WTC11 (cell line): ENCODE data around the gene FAM53B. TPM values are rescaled to one million over a fixed set of nuclear protein-coding genes. Genes with fewer than 3 reads are reported as not detected.

Experiments
- ATAC-seq: fragments of 200-7000 bp; cut with Tn5 transposase; 2 replicates; pipeline ENCODE4 v1.10.0; 2021; ENCODE audit warnings: mild to moderate bottlenecking, moderate library complexity
- CTCF ChIA-PET: fragments of 300-600 bp; sonication (Branson Sonifier 250); formaldehyde crosslinking; loops from one replicate; lab custom pipeline; 2021; ENCODE audit warnings: antibody characterized with exemption; lab: Charles Lee
- POLR2A ChIA-PET: fragments of 350-600 bp; sonication (Branson Sonifier 250); formaldehyde crosslinking; loops from one replicate; lab custom pipeline; 2021; ENCODE audit warnings: antibody characterized with exemption; lab: Charles Lee
- DNase-seq: peaks from one replicate; pipeline ENCODE4 v3.0.0; 2021; ENCODE audit warnings: low spot score
- H3K27ac Mint-ChIP-seq: 2 replicates; pipeline ENCODE4 v1.8.0; 2021; ENCODE audit warnings: mixed read lengths
- H3K27me3 Mint-ChIP-seq: 2 replicates; pipeline ENCODE4 v1.8.0; 2021; ENCODE audit warnings: low read depth, mild to moderate bottlenecking, moderate library complexity, mixed read lengths
- H3K36me3 Mint-ChIP-seq: 2 replicates; pipeline ENCODE4 v1.8.0; 2021; ENCODE audit warnings: mixed read lengths
- H3K4me1 Mint-ChIP-seq: 2 replicates; pipeline ENCODE4 v1.8.0; 2022; ENCODE audit warnings: mixed read lengths
- H3K4me3 Mint-ChIP-seq: 2 replicates; pipeline ENCODE4 v1.8.0; 2021; ENCODE audit warnings: mild to moderate bottlenecking, moderate library complexity, mixed read lengths
- H3K9me3 Mint-ChIP-seq: 2 replicates; pipeline ENCODE4 v1.8.0; 2021; ENCODE audit warnings: mixed read lengths
- CBFB ChIP-seq: sonication (generic); formaldehyde crosslinking; IDR thresholded peaks from 2 replicates; pipeline ENCODE4 v1.8.1; 2022; ENCODE audit warnings: mild to moderate bottlenecking, low read depth, missing genetic modification reagents
- CREM ChIP-seq: sonication (generic); formaldehyde crosslinking; IDR thresholded peaks from 2 replicates; pipeline ENCODE4 v1.8.1; 2022; ENCODE audit warnings: mild to moderate bottlenecking, missing genetic modification reagents, moderate library complexity
- E2F4 ChIP-seq: sonication (generic); formaldehyde crosslinking; IDR thresholded peaks from 2 replicates; pipeline ENCODE4 v1.8.1; 2022; ENCODE audit warnings: low read depth, mild to moderate bottlenecking, moderate library complexity, missing genetic modification reagents, borderline replicate concordance
- EMX1 ChIP-seq: fragments of 250-450 bp; sonication (Bioruptor Pico); IDR thresholded peaks from 2 replicates; pipeline ENCODE4 v1.8.0; 2021; ENCODE audit warnings: mild to moderate bottlenecking
- ETV6 ChIP-seq: sonication (generic); formaldehyde crosslinking; IDR thresholded peaks from 2 replicates; pipeline ENCODE4 v1.8.1; 2022; ENCODE audit warnings: mild to moderate bottlenecking, missing genetic modification reagents
- FOXK1 ChIP-seq: sonication (generic); formaldehyde crosslinking; IDR thresholded peaks from 2 replicates; pipeline ENCODE4 v1.8.0; 2022; ENCODE audit warnings: mild to moderate bottlenecking, moderate library complexity, missing genetic modification reagents
- FOXP4 ChIP-seq: sonication (generic); formaldehyde crosslinking; IDR thresholded peaks from 2 replicates; pipeline ENCODE4 v1.8.0; 2022; ENCODE audit warnings: mild to moderate bottlenecking, missing genetic modification reagents
- KAT7 ChIP-seq: sonication (generic); formaldehyde crosslinking; IDR thresholded peaks from 2 replicates; pipeline ENCODE4 v1.8.1; 2023; ENCODE audit warnings: missing genetic modification reagents, mild to moderate bottlenecking, borderline replicate concordance
- NFE2L1 ChIP-seq: sonication (generic); formaldehyde crosslinking; IDR thresholded peaks from 2 replicates; pipeline ENCODE4 v1.8.1; 2023; ENCODE audit warnings: missing genetic modification reagents
- SMAD4 ChIP-seq: sonication (generic); formaldehyde crosslinking; IDR thresholded peaks from 2 replicates; pipeline ENCODE4 v1.8.0; 2022; ENCODE audit warnings: mild to moderate bottlenecking, missing genetic modification reagents
- ZNF138 ChIP-seq: sonication (generic); formaldehyde crosslinking; conservative IDR thresholded peaks from 2 replicates; pipeline ENCODE4 v1.8.1; 2022; ENCODE audit warnings: mild to moderate bottlenecking, moderate library complexity, missing genetic modification reagents
- ZNF219 ChIP-seq: sonication (generic); formaldehyde crosslinking; IDR thresholded peaks from 2 replicates; pipeline ENCODE4 v1.8.0; 2023; ENCODE audit warnings: missing genetic modification reagents, mild to moderate bottlenecking, borderline replicate concordance
- ZNF263 ChIP-seq: sonication (generic); formaldehyde crosslinking; IDR thresholded peaks from 2 replicates; pipeline ENCODE4 v1.8.1; 2022; ENCODE audit warnings: low read depth, mild to moderate bottlenecking, moderate library complexity, missing genetic modification reagents
- total RNA-seq: library from RNA; stranded (reverse); gene quantifications from 3 replicates; pipeline ENCODE4 v1.2.3, GENCODE V29; 2021
- TF ChIP-seq, protein P1 (sequence below): sonication (generic); formaldehyde crosslinking; IDR thresholded peaks from 2 replicates; pipeline ENCODE4 v1.8.1; 2022; ENCODE audit warnings: mild to moderate bottlenecking, missing genetic modification reagents, moderate library complexity, borderline replicate concordance
- TF ChIP-seq, protein P2 (sequence below): sonication (generic); formaldehyde crosslinking; IDR thresholded peaks from 2 replicates; pipeline ENCODE4 v1.8.0; 2022; ENCODE audit warnings: missing genetic modification reagents
- TF ChIP-seq, protein P3 (sequence below): sonication (generic); formaldehyde crosslinking; IDR thresholded peaks from 2 replicates; pipeline ENCODE4 v1.8.1; 2022; ENCODE audit warnings: mild to moderate bottlenecking, moderate library complexity, missing genetic modification reagents
- TF ChIP-seq, protein P4 (sequence below): fragments of 250-450 bp; sonication (Bioruptor Pico); IDR thresholded peaks from 2 replicates; pipeline ENCODE4 v2.1.2; 2022; ENCODE audit warnings: mild to moderate bottlenecking, moderate library complexity
- TF ChIP-seq, protein P5 (sequence below): sonication (generic); formaldehyde crosslinking; IDR thresholded peaks from 2 replicates; pipeline ENCODE4 v1.8.0; 2022; ENCODE audit warnings: mild to moderate bottlenecking, missing genetic modification reagents
- TF ChIP-seq, protein P6 (sequence below): fragments of 250-450 bp; sonication (Bioruptor Pico); IDR thresholded peaks from 2 replicates; pipeline ENCODE4 v1.9.0; 2021; ENCODE audit warnings: mild to moderate bottlenecking, borderline replicate concordance
- TF ChIP-seq, protein P7 (sequence below): sonication (generic); formaldehyde crosslinking; IDR thresholded peaks from 2 replicates; pipeline ENCODE4 v1.8.1; 2022; ENCODE audit warnings: low read depth, missing genetic modification reagents, borderline replicate concordance

The FAM53B gene
- total RNA-seq, 1 experiment from 2014 or later, result 21.3 TPM

- DNase-seq (no peak), ATAC-seq (no peak)
- Mint-ChIP-seq H3K27me3 (no peaks in the 10 kb centered on the region), H3K9me3 (peaks cover 6% of the 10 kb centered on the region), H3K36me3 (peaks cover 6% of the 10 kb centered on the region), H3K27ac (0 out of 2 replicates have a peak overlapping the region, but pooled peaks have one; percentile 39), H3K4me1 (no peaks in the 10 kb centered on the region)
- CTCF ChIA-PET, result interaction anchor here (1.4 to 2.0 kb wide), 2 partner anchors 82 to 103 kb away, joined by 3 to 11 read pairs; no protein-coding TSS in a partner anchor
- no peak for TF ChIP-seq ETV6
- TF ChIP-seq, protein P1, sequence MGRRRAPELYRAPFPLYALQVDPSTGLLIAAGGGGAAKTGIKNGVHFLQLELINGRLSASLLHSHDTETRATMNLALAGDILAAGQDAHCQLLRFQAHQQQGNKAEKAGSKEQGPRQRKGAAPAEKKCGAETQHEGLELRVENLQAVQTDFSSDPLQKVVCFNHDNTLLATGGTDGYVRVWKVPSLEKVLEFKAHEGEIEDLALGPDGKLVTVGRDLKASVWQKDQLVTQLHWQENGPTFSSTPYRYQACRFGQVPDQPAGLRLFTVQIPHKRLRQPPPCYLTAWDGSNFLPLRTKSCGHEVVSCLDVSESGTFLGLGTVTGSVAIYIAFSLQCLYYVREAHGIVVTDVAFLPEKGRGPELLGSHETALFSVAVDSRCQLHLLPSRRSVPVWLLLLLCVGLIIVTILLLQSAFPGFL (CRISPR knock-in tag), result no peak
- no peak for TF ChIP-seq NFE2L1
- TF ChIP-seq ZNF138 (CRISPR knock-in tag), result no peak
- TF ChIP-seq, protein P2, sequence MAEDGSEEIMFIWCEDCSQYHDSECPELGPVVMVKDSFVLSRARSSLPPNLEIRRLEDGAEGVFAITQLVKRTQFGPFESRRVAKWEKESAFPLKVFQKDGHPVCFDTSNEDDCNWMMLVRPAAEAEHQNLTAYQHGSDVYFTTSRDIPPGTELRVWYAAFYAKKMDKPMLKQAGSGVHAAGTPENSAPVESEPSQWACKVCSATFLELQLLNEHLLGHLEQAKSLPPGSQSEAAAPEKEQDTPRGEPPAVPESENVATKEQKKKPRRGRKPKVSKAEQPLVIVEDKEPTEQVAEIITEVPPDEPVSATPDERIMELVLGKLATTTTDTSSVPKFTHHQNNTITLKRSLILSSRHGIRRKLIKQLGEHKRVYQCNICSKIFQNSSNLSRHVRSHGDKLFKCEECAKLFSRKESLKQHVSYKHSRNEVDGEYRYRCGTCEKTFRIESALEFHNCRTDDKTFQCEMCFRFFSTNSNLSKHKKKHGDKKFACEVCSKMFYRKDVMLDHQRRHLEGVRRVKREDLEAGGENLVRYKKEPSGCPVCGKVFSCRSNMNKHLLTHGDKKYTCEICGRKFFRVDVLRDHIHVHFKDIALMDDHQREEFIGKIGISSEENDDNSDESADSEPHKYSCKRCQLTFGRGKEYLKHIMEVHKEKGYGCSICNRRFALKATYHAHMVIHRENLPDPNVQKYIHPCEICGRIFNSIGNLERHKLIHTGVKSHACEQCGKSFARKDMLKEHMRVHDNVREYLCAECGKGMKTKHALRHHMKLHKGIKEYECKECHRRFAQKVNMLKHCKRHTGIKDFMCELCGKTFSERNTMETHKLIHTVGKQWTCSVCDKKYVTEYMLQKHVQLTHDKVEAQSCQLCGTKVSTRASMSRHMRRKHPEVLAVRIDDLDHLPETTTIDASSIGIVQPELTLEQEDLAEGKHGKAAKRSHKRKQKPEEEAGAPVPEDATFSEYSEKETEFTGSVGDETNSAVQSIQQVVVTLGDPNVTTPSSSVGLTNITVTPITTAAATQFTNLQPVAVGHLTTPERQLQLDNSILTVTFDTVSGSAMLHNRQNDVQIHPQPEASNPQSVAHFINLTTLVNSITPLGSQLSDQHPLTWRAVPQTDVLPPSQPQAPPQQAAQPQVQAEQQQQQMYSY, result no peak
- TF ChIP-seq EMX1 (CRISPR knock-in tag), result no peak
- no peak for TF ChIP-seq ZNF263 (CRISPR knock-in tag)
- no peak for TF ChIP-seq FOXK1 (CRISPR knock-in tag)
- TF ChIP-seq, protein P3, sequence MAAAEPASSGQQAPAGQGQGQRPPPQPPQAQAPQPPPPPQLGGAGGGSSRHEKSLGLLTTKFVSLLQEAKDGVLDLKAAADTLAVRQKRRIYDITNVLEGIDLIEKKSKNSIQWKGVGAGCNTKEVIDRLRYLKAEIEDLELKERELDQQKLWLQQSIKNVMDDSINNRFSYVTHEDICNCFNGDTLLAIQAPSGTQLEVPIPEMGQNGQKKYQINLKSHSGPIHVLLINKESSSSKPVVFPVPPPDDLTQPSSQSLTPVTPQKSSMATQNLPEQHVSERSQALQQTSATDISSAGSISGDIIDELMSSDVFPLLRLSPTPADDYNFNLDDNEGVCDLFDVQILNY (CRISPR knock-in tag), result no peak
- TF ChIP-seq, protein P4, sequence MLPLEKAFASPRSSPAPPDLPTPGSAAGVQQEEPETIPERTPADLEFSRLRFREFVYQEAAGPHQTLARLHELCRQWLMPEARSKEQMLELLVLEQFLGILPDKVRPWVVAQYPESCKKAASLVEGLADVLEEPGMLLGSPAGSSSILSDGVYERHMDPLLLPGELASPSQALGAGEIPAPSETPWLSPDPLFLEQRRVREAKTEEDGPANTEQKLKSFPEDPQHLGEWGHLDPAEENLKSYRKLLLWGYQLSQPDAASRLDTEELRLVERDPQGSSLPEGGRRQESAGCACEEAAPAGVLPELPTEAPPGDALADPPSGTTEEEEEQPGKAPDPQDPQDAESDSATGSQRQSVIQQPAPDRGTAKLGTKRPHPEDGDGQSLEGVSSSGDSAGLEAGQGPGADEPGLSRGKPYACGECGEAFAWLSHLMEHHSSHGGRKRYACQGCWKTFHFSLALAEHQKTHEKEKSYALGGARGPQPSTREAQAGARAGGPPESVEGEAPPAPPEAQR, result no peak
- TF ChIP-seq KAT7 (CRISPR knock-in tag), result no peak
- TF ChIP-seq, protein P5, sequence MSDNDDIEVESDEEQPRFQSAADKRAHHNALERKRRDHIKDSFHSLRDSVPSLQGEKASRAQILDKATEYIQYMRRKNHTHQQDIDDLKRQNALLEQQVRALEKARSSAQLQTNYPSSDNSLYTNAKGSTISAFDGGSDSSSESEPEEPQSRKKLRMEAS (CRISPR knock-in tag), result no peak
- TF ChIP-seq SMAD4 (CRISPR knock-in tag), result no peak
- no peak for TF ChIP-seq CBFB (CRISPR knock-in tag)
- no peak for TF ChIP-seq E2F4 (CRISPR knock-in tag)
- TF ChIP-seq ZNF219, result no peak
- TF ChIP-seq, protein P6, sequence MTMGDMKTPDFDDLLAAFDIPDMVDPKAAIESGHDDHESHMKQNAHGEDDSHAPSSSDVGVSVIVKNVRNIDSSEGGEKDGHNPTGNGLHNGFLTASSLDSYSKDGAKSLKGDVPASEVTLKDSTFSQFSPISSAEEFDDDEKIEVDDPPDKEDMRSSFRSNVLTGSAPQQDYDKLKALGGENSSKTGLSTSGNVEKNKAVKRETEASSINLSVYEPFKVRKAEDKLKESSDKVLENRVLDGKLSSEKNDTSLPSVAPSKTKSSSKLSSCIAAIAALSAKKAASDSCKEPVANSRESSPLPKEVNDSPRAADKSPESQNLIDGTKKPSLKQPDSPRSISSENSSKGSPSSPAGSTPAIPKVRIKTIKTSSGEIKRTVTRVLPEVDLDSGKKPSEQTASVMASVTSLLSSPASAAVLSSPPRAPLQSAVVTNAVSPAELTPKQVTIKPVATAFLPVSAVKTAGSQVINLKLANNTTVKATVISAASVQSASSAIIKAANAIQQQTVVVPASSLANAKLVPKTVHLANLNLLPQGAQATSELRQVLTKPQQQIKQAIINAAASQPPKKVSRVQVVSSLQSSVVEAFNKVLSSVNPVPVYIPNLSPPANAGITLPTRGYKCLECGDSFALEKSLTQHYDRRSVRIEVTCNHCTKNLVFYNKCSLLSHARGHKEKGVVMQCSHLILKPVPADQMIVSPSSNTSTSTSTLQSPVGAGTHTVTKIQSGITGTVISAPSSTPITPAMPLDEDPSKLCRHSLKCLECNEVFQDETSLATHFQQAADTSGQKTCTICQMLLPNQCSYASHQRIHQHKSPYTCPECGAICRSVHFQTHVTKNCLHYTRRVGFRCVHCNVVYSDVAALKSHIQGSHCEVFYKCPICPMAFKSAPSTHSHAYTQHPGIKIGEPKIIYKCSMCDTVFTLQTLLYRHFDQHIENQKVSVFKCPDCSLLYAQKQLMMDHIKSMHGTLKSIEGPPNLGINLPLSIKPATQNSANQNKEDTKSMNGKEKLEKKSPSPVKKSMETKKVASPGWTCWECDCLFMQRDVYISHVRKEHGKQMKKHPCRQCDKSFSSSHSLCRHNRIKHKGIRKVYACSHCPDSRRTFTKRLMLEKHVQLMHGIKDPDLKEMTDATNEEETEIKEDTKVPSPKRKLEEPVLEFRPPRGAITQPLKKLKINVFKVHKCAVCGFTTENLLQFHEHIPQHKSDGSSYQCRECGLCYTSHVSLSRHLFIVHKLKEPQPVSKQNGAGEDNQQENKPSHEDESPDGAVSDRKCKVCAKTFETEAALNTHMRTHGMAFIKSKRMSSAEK (CRISPR knock-in tag), result no peak
- no peak for TF ChIP-seq CREM (CRISPR knock-in tag)
- no peak for TF ChIP-seq FOXP4 (CRISPR knock-in tag)
- TF ChIP-seq, protein P7, sequence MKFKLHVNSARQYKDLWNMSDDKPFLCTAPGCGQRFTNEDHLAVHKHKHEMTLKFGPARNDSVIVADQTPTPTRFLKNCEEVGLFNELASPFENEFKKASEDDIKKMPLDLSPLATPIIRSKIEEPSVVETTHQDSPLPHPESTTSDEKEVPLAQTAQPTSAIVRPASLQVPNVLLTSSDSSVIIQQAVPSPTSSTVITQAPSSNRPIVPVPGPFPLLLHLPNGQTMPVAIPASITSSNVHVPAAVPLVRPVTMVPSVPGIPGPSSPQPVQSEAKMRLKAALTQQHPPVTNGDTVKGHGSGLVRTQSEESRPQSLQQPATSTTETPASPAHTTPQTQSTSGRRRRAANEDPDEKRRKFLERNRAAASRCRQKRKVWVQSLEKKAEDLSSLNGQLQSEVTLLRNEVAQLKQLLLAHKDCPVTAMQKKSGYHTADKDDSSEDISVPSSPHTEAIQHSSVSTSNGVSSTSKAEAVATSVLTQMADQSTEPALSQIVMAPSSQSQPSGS (CRISPR knock-in tag), result no peak
- TF ChIP-seq, all 79 proteins: peak for 0
- POLR2A ChIA-PET, result no interaction called here
- no peak overlapping the region for H3K4me3 Mint-ChIP-seq
Observed at GRCh38 chr10:124637746-124638145, 106.4 kb downstream of the FAM53B start.
